GM23248 (cell line): ENCODE measurements around the gene PPY. TPM values are rescaled to one million over a fixed set of nuclear protein-coding genes. Genes with fewer than 3 reads are reported as not detected.
A peak's percentile ranks its signal among the peaks of the same experiment; 100 is the strongest.
"Not testable (repeated sequence)": the region's sequence is repeated elsewhere in the genome, so short reads cannot be mapped to it uniquely, and the experiment has no call there.

Experiments
- DNase-seq: peaks from one replicate; pipeline ENCODE4 v3.0.0-alpha.2; 2015
- H2AFZ ChIP-seq: fragments of 200-600 bp; sonication (generic); 2 replicates; pipeline ENCODE4 v1.6.1; 2016; ENCODE audit warnings: antibody characterized with exemption
- H3F3A ChIP-seq: fragments of 200-600 bp; sonication (generic); 2 replicates; pipeline ENCODE4 v1.6.1; 2016; ENCODE audit warnings: mild to moderate bottlenecking, antibody characterized with exemption, mixed run types; ENCODE audit not compliant: insufficient read depth
- H3K27ac ChIP-seq: fragments of 200-600 bp; sonication (generic); 2 replicates; pipeline ENCODE4 v1.5.1; 2016; ENCODE audit warnings: mild to moderate bottlenecking
- H3K27me3 ChIP-seq: fragments of 200-600 bp; sonication (generic); replicated peaks from 2 replicates; pipeline ENCODE4 v1.6.1; 2016; ENCODE audit warnings: mild to moderate bottlenecking; ENCODE audit not compliant: insufficient read depth
- H3K36me3 ChIP-seq: fragments of 200-600 bp; sonication (generic); 2 replicates; pipeline ENCODE4 v1.6.1; 2016; ENCODE audit warnings: low read depth, mild to moderate bottlenecking
- H3K4me1 ChIP-seq: fragments of 200-600 bp; sonication (generic); 2 replicates; pipeline ENCODE4 v1.6.1; 2016; ENCODE audit warnings: mild to moderate bottlenecking; ENCODE audit not compliant: insufficient read depth
- H3K4me2 ChIP-seq: fragments of 200-600 bp; sonication (generic); one replicate; pipeline ENCODE4 v1.6.1; 2016; ENCODE audit warnings: mild to moderate bottlenecking; ENCODE audit not compliant: unreplicated experiment
- H3K4me3 ChIP-seq: fragments of 200-600 bp; sonication (generic); 2 replicates; pipeline ENCODE4 v1.5.1; 2016; ENCODE audit warnings: mild to moderate bottlenecking
- H3K79me2 ChIP-seq: fragments of 200-600 bp; sonication (generic); 2 replicates; pipeline ENCODE4 v1.6.1; 2016; ENCODE audit warnings: mild to moderate bottlenecking; ENCODE audit not compliant: insufficient read depth
- H3K9ac ChIP-seq: fragments of 200-600 bp; sonication (generic); 2 replicates; pipeline ENCODE4 v1.6.1; 2016; ENCODE audit warnings: mild to moderate bottlenecking
- H3K9me2 ChIP-seq: fragments of 200-600 bp; sonication (generic); 2 replicates; pipeline ENCODE4 v1.6.1; 2016; ENCODE audit warnings: mixed run types, mild to moderate bottlenecking, moderate library complexity; ENCODE audit not compliant: insufficient read depth
- H3K9me3 ChIP-seq: fragments of 200-600 bp; sonication (generic); one replicate; pipeline ENCODE4 v1.6.1; 2017; ENCODE audit warnings: low read depth
- H4K20me1 ChIP-seq: fragments of 200-600 bp; sonication (generic); 2 replicates; pipeline ENCODE4 v1.6.0; 2016; ENCODE audit not compliant: insufficient read depth
- EZH2 ChIP-seq: fragments of 200-600 bp; sonication (generic); IDR thresholded peaks from 2 replicates; pipeline ENCODE4 v1.6.1; 2018; ENCODE audit warnings: antibody characterized with exemption, mild to moderate bottlenecking; ENCODE audit not compliant: insufficient read depth, poor library complexity, severe bottlenecking
- EZH2phosphoT487 ChIP-seq: fragments of 200-600 bp; sonication (generic); IDR thresholded peaks from 2 replicates; pipeline ENCODE4 v1.6.1; 2018; ENCODE audit warnings: antibody characterized with exemption, moderate library complexity, mild to moderate bottlenecking, low read depth; ENCODE audit not compliant: insufficient read depth
- WGBS, 2 experiments: methylation state at CpG; one replicate each; pipeline ENCODE4 v1.1.6; 2015 to 2017; ENCODE audit warnings: low lambda C conversion rate in 2 of 2, low coverage in 1 of 2; ENCODE audit errors: missing lambda C conversion rate in 2 of 2; 5-methylcytosine and 5-hydroxymethylcytosine counted together
- in situ Hi-C: fragments of 300-500 bp; cut with MboI; formaldehyde crosslinking; loops from 2 replicates; pipeline ENCODE4 v1.15.0; 2020
- polyA plus RNA-seq: library from polyadenylated mRNA; unstranded; fragments of >200 nt; fragmentation: Nextera tagmentation; extraction: Ambion mirVana; gene quantifications from 2 replicates; pipeline ENCODE4 v1.2.1, GENCODE V29; 2016
- total RNA-seq: library from RNA; depleted of rRNA; stranded (reverse); fragments of >200 nt; shearing (Covaris generic); gene quantifications from 2 replicates; pipeline ENCODE4 v1.2.3, GENCODE V29; 2014

The PPY gene
- total and polyA plus RNA-seq, 2 experiments from 2014 or later, result not detected

DNA sequence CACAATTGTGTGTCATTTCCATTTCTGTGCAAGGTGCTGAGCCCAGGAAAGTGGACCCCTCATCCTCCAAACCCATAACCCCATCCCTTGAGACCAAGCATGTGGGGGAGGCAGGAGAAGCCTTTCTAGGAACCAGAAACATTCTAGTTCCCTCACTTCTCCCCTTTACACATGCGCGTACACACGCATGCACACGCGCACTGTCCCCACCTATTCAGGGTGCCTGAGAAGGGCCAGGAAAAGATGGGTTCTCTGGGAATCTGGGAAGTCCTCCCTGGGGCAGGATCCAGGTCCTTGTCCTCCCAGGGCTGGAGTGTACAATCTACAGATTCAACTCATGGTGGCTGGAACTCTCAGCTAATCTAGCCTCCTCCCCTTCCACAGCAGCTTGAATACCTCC, 2.4 kb downstream of the PPY start:
- no peaks in the 10 kb centered on the region for H4K20me1 ChIP-seq
- no peaks in the 10 kb centered on the region for H3K36me3 ChIP-seq
- no peak overlapping the region for H3K9ac ChIP-seq
- DNase-seq, result no peak
- no peak overlapping the region for H2AFZ ChIP-seq
- H3K9me2 ChIP-seq, result no peaks in the 10 kb centered on the region
- H3F3A ChIP-seq, result no peaks in the 10 kb centered on the region; the same call in 1 of the 2 replicates
- WGBS, 2 experiments, result 100% methylated on average over 5 of the region's 5 CpGs
- in situ Hi-C loops, result no loop called here
- no peaks in the 10 kb centered on the region for H3K9me3 ChIP-seq
- no peak overlapping the region for H3K4me3 ChIP-seq
- peaks cover 18% of the 10 kb centered on the region for H3K4me1 ChIP-seq
- H3K27ac ChIP-seq, result no peak overlapping the region
- TF ChIP-seq EZH2phosphoT487 (no peak), EZH2 (no peak)
- no peak overlapping the region for H3K4me2 ChIP-seq
- no peaks in the 10 kb centered on the region for H3K27me3 ChIP-seq
- H3K79me2 ChIP-seq, result no peaks in the 10 kb centered on the region

DNA sequence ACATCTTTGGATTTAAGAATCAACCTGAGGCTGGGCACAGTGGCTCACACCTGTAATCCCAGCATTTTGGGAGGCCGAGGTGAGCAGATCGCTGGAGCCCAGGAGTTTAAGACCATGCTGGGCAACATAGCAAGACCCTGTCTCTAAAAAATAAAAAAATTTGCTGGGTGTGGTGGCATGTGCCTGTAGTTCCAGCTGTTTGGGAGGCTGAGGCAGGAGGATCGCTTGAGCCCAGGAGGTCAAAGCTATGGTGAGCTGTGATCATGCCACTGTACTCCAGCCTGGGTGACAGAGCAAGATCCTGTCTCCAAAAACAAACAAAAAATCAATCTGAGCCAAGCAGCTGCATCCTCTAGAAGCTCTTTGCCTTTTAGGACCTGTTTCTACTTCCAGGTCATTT, 2.8 kb downstream of the PPY start:
- H3K4me3 ChIP-seq, in situ Hi-C loops, H3K79me2 ChIP-seq, H3K27ac ChIP-seq, H3K36me3 ChIP-seq, H3K9ac ChIP-seq, H3K27me3 ChIP-seq, H3F3A ChIP-seq, DNase-seq, H3K9me3 ChIP-seq, H3K4me2 ChIP-seq, H4K20me1 ChIP-seq, H2AFZ ChIP-seq, H3K9me2 ChIP-seq: not testable (repeated sequence)
- peaks cover 18% of the 10 kb centered on the region for H3K4me1 ChIP-seq
- WGBS, 2 experiments, result 94 to 98% methylated on average over 3 of the region's 3 CpGs

DNA sequence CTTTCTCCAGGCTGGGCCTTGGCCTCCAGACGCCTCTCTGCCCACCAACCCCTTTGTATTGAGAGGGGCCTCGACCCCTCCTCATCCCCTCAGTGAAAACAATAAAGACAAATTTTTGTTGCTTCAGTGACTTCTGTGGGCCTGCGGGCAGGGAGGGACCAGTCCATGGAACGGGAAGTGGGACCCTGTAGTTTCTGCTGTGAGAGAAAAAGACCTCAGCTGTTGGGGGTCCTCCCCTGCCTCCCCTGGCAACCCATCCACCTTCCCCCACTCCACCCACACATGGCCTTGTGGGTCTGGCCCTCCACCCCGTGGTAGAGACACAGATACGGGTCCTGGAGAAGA, 3.5 kb downstream of the PPY start:
- H3F3A ChIP-seq, result no peaks in the 10 kb centered on the region; the same call in 1 of the 2 replicates
- H3K4me1 ChIP-seq, result peaks cover 18% of the 10 kb centered on the region
- H3K9me3 ChIP-seq, result no peaks in the 10 kb centered on the region
- no peak overlapping the region for H3K4me3 ChIP-seq
- no peaks in the 10 kb centered on the region for H3K36me3 ChIP-seq
- in situ Hi-C loops, result no loop called here
- no peaks in the 10 kb centered on the region for H3K9me2 ChIP-seq
- H2AFZ ChIP-seq, result no peak overlapping the region
- H3K27me3 ChIP-seq, result no peaks in the 10 kb centered on the region
- 93 to 96% methylated on average over 4 to 6 of the region's 6 CpGs for WGBS, 2 experiments
- no peak overlapping the region for H3K4me2 ChIP-seq
- DNase-seq, result no peak
- H3K79me2 ChIP-seq, result no peaks in the 10 kb centered on the region
- H3K9ac ChIP-seq, result no peak overlapping the region
- no peaks in the 10 kb centered on the region for H4K20me1 ChIP-seq
- H3K27ac ChIP-seq, result no peak overlapping the region
- TF ChIP-seq EZH2 (no peak), EZH2phosphoT487 (no peak)

DNA sequence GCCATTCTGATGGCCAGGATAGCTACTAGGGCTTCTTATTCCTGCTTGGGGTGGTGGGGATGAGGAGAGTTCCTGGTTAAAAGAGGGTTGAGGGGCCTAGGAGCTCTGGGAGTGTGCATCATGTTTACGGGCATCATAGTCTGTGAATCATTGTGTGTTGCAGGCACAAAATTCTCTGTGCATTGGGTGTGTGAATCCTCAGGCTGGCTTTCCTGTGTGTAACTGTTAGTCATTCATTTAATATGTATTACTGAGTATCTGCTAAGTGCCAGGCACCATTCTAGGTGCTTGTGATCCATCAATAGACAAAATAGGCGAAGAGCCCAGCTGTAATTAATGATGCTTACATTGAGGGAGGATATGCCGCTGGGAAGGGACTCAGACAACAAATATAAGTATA, 5.8 kb downstream of the PPY start:
- Histone ChIP-seq H3K27ac (peak overlapping the region; percentile 68), H3K27me3 (no peaks in the 10 kb centered on the region), H3K9me2 (no peaks in the 10 kb centered on the region), H3K4me1 (peaks cover 18% of the 10 kb centered on the region), H3K9me3 (no peaks in the 10 kb centered on the region), H3F3A (no peaks in the 10 kb centered on the region; the same call in 1 of the 2 replicates), H3K4me2 (peak overlapping the region; percentile 73), H3K36me3 (no peaks in the 10 kb centered on the region), H3K79me2 (no peaks in the 10 kb centered on the region), H4K20me1 (no peaks in the 10 kb centered on the region), H3K9ac (peak overlapping the region; percentile 62), H3K4me3 (no peak overlapping the region), H2AFZ (peak overlapping the region; percentile 72; the same call in 1 of the 2 replicates)
- no peak for TF ChIP-seq EZH2phosphoT487
- TF ChIP-seq EZH2, result no peak
- peak; percentile 89 for DNase-seq
- WGBS, 2 experiments, result 8% methylated on average over 3 of the region's 3 CpGs
- in situ Hi-C loops, result no loop called here

- DNase-seq, result no peak
- TF ChIP-seq EZH2phosphoT487 (no peak), EZH2 (no peak)
- WGBS, 2 experiments, result 89 to 90% methylated on average over 6 of the region's 6 CpGs
- H3K36me3 ChIP-seq, result no peaks in the 10 kb centered on the region
- peak overlapping the region; percentile 62 for H3K9ac ChIP-seq
- H3K27me3 ChIP-seq, result no peaks in the 10 kb centered on the region
- peak overlapping the region; percentile 72; the same call in 1 of the 2 replicates for H2AFZ ChIP-seq
- no peaks in the 10 kb centered on the region for H4K20me1 ChIP-seq
- H3F3A ChIP-seq, result no peaks in the 10 kb centered on the region; the same call in 1 of the 2 replicates
- no peaks in the 10 kb centered on the region for H3K9me3 ChIP-seq
- H3K27ac ChIP-seq, result peak overlapping the region; percentile 68
- in situ Hi-C loops, result no loop called here
- H3K79me2 ChIP-seq, result no peaks in the 10 kb centered on the region
- peaks cover 18% of the 10 kb centered on the region for H3K4me1 ChIP-seq
- no peaks in the 10 kb centered on the region for H3K9me2 ChIP-seq
- peak overlapping the region; percentile 73 for H3K4me2 ChIP-seq
- no peak overlapping the region for H3K4me3 ChIP-seq
Measured at GRCh38 chr17:43935926-43936261, 6.4 kb downstream of the PPY start.
